Measurements from ENCODE around the gene ALPK1.

ALPK1 gene

GRCh38 chr4:112423591-112423990 is 126.4 kb downstream of the ALPK1 start:
- TF ChIP-seq ZBTB7A (IDR thresholded peaks at IDR 0.05; ENCODE audit: low read depth), result no peak
- TF ChIP-seq USF1 (IDR thresholded peaks at IDR 0.05), result no peak
- TF ChIP-seq TAF1 (IDR thresholded peaks at IDR 0.05; ENCODE audit: low read depth), result no peak
- TF ChIP-seq EP300 (IDR thresholded peaks at IDR 0.05; ENCODE audit: borderline replicate concordance), result no peak
- TF ChIP-seq RAD21 (IDR thresholded peaks at IDR 0.05; ENCODE audit: low read depth), result no peak
- no peak for TF ChIP-seq TEAD4 (IDR thresholded peaks at IDR 0.05)
- TF ChIP-seq FOXM1 (IDR thresholded peaks at IDR 0.05; ENCODE audit: borderline replicate concordance, low read depth), result no peak

GRCh38 chr4:112425823-112426222 is 128.7 kb downstream of the ALPK1 start:
- TF ChIP-seq TAF1 (IDR thresholded peaks at IDR 0.05; ENCODE audit: low read depth), result no peak
- no peak for TF ChIP-seq TCF12 (IDR thresholded peaks at IDR 0.05; ENCODE audit: low read depth)
- TF ChIP-seq EGR1 (IDR thresholded peaks at IDR 0.05), result no peak
- no peak for TF ChIP-seq ZBTB7A (IDR thresholded peaks at IDR 0.05; ENCODE audit: low read depth)
- no peak for TF ChIP-seq REST (IDR thresholded peaks at IDR 0.05; ENCODE audit: low read depth)
- TF ChIP-seq YY1 (IDR thresholded peaks at IDR 0.05; ENCODE audit: low read depth), result no peak
- TF ChIP-seq FOXM1 (IDR thresholded peaks at IDR 0.05; ENCODE audit: borderline replicate concordance, low read depth), result no peak
- TF ChIP-seq EP300 (IDR thresholded peaks at IDR 0.05; ENCODE audit: borderline replicate concordance), result no peak
- no peak for TF ChIP-seq RAD21 (IDR thresholded peaks at IDR 0.05; ENCODE audit: low read depth)
- TF ChIP-seq TEAD4 (IDR thresholded peaks at IDR 0.05), result no peak

DNA sequence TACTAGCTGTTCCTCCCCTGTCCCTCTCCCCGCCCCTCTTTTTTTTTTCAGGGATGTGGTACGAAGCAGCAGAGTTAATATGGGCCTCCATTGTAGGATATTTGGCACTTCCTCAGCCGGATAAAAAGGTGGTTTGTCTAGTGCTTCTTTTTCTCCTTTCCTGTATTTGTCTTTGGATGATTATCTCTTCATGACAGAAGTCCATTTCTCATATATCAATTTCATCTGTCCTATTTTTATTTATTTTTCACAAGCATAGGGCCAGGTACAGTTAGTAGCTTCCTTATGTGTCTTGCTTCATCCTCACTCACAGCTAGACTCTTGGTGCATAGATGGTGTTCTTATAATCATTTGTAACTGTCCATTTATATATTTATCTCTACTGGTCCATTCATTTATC is 129.2 kb downstream of the ALPK1 start:
- TF ChIP-seq EP300 (IDR thresholded peaks at IDR 0.05; ENCODE audit: borderline replicate concordance) (no peak), YY1 (IDR thresholded peaks at IDR 0.05; ENCODE audit: low read depth) (no peak), MAX (IDR thresholded peaks at IDR 0.05) (no peak), TEAD4 (IDR thresholded peaks at IDR 0.05) (no peak), CEBPB (IDR thresholded peaks at IDR 0.05) (no peak), CREB1 (IDR thresholded peaks at IDR 0.05; ENCODE audit: low read depth) (no peak), EGR1 (IDR thresholded peaks at IDR 0.05) (no peak), TCF12 (IDR thresholded peaks at IDR 0.05; ENCODE audit: low read depth) (no peak), NFIC (IDR thresholded peaks at IDR 0.05) (no peak), REST (IDR thresholded peaks at IDR 0.05; ENCODE audit: low read depth) (no peak), USF1 (IDR thresholded peaks at IDR 0.05) (no peak), FOXM1 (IDR thresholded peaks at IDR 0.05; ENCODE audit: borderline replicate concordance, low read depth) (no peak), ZBTB7A (IDR thresholded peaks at IDR 0.05; ENCODE audit: low read depth) (no peak), TAF1 (IDR thresholded peaks at IDR 0.05; ENCODE audit: low read depth) (no peak), RAD21 (IDR thresholded peaks at IDR 0.05; ENCODE audit: low read depth) (no peak)

DNA sequence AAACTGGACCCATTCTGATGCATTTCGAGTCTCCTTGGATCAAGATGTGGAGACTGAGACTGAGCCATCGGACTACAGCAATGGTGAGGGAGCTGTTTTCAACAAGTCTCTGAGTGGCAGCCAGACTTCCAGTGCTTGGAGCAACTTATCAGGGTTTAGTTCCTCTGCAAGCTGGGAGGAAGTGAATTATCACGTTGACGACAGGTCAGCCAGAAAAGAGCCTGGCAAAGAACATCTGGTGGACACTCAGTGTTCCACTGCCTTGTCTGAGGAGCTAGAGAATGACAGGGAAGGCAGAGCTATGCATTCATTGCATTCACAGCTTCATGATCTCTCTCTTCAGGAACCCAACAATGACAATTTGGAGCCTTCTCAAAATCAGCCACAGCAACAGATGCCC is 134.0 kb downstream of the ALPK1 start:
- TF ChIP-seq EP300 (IDR thresholded peaks at IDR 0.05; ENCODE audit: borderline replicate concordance) (no peak), TCF12 (IDR thresholded peaks at IDR 0.05; ENCODE audit: low read depth) (no peak), MAX (IDR thresholded peaks at IDR 0.05) (no peak), EGR1 (IDR thresholded peaks at IDR 0.05) (no peak), REST (IDR thresholded peaks at IDR 0.05; ENCODE audit: low read depth) (no peak), CEBPB (IDR thresholded peaks at IDR 0.05) (no peak), NFIC (IDR thresholded peaks at IDR 0.05) (no peak), TAF1 (IDR thresholded peaks at IDR 0.05; ENCODE audit: low read depth) (no peak), USF1 (IDR thresholded peaks at IDR 0.05) (no peak), TEAD4 (IDR thresholded peaks at IDR 0.05) (no peak), CREB1 (IDR thresholded peaks at IDR 0.05; ENCODE audit: low read depth) (no peak), RAD21 (IDR thresholded peaks at IDR 0.05; ENCODE audit: low read depth) (no peak), ZBTB7A (IDR thresholded peaks at IDR 0.05; ENCODE audit: low read depth) (no peak), YY1 (IDR thresholded peaks at IDR 0.05; ENCODE audit: low read depth) (no peak), FOXM1 (IDR thresholded peaks at IDR 0.05; ENCODE audit: borderline replicate concordance, low read depth) (no peak)

All from Ishikawa (cell line).